Aorta (tissue), 5 donors: ENCODE data around the gene MEF2C. TPM values are rescaled to one million over a fixed set of nuclear protein-coding genes. Genes with fewer than 3 reads are reported as not detected.

Experiments
- ATAC-seq: fragments of 200-7000 bp; cut with Tn5 transposase; one replicate; pipeline ENCODE4 v1.9.1; 2022; ENCODE audit warnings: moderate library complexity; ENCODE audit not compliant: low FRiP score
- DNase-seq, 2 donors: peaks; one replicate each; pipeline ENCODE4 v3.0.0-alpha.2; 2020
- H3K27ac ChIP-seq, 2 donors: one replicate each; pipeline ENCODE4 v1.5.1; 2013; ENCODE audit warnings: low read length in 2 of 2, mild to moderate bottlenecking in 2 of 2, moderate library complexity in 2 of 2, control low read depth in 1 of 2, inconsistent platforms in 1 of 2, low read depth in 1 of 2
- H3K27me3 ChIP-seq, 2 donors: one replicate each; pipeline ENCODE4 v1.6.1; 2013; ENCODE audit warnings: control low read depth in 1 of 2, low read length in 1 of 2, mild to moderate bottlenecking in 1 of 2, moderate library complexity in 1 of 2; ENCODE audit not compliant: insufficient read depth in 2 of 2, control insufficient read depth in 1 of 2
- H3K36me3 ChIP-seq, 2 donors: one replicate each; pipeline ENCODE4 v1.6.1; 2013; ENCODE audit warnings: control low read depth in 1 of 2, low read length in 1 of 2, mild to moderate bottlenecking in 1 of 2; ENCODE audit not compliant: insufficient read depth in 2 of 2, control insufficient read depth in 1 of 2
- H3K4me1 ChIP-seq, 2 donors: one replicate each; pipeline ENCODE4 v1.6.1; 2013; ENCODE audit warnings: low read length in 2 of 2, control low read depth in 1 of 2, mild to moderate bottlenecking in 1 of 2, moderate library complexity in 1 of 2; ENCODE audit not compliant: insufficient read depth in 2 of 2, control insufficient read depth in 1 of 2
- H3K4me3 ChIP-seq, 2 donors: one replicate each; pipeline ENCODE4 v1.5.1; 2013; ENCODE audit warnings: low read length in 2 of 2, control low read depth in 1 of 2, mild to moderate bottlenecking in 1 of 2
- H3K9me3 ChIP-seq: one replicate; pipeline ENCODE4 v1.6.1; 2013; ENCODE audit warnings: mild to moderate bottlenecking, low read length; ENCODE audit not compliant: control insufficient read depth
- WGBS, 2 donors: extraction: QIAGEN DNeasy Blood & Tissue Kit; methylation state at CpG; one replicate each; pipeline ENCODE4 v1.1.7; 2013; 5-methylcytosine and 5-hydroxymethylcytosine counted together
- intact Hi-C, 2 donors: fragments of 100-400 bp; cut with DNase I; formaldehyde crosslinking; loops; one replicate each; pipeline versions ENCODE4 v1.14.2 to v1.15.0; 2022
- polyA plus RNA-seq, 2 donors: library from polyadenylated mRNA; stranded (reverse); fragments of 200-250 nt; gene quantifications; one replicate each; pipeline ENCODE4 v1.2.3, GENCODE V29; 2013
- total RNA-seq, 2 donors: library from RNA; stranded (reverse); fragmentation: NEBNext Ultra II Directional; extraction: Animal tissue kit (Norgen Biotek cat#: 25700); gene quantifications; one replicate each; pipeline ENCODE4 v1.2.1, GENCODE V29; 2021
- donor health status: healthy with polysubstance abuse.
- donor health status: Bipolar disorder and iron deficiency.
- donor health status: DM: no; HTN: no; CAD: no.
- donor health status: DM: no; HTN: no; CAD: no.
- donor health status: DM: yes; HTN: yes; CAD: no.

MEF2C gene
- total and polyA plus RNA-seq, 4 donors: 22.0 to 186 (median 80.3) TPM

GRCh38 chr5:88842784-88843183 is 40.2 kb downstream of the MEF2C start:
- no peaks in the 10 kb centered on the region for H3K36me3 ChIP-seq
- peaks cover 0 to 3% of the 10 kb centered on the region in 2 donors for H3K4me1 ChIP-seq
- H3K9me3 ChIP-seq: no peaks in the 10 kb centered on the region
- intact Hi-C loops: no loop called here
- no peak overlapping the region for H3K27ac ChIP-seq
- no peak for DNase-seq
- 48 to 57% methylated on average over 4 of the region's 4 CpGs for WGBS, 2 donors
- no peak overlapping the region for H3K4me3 ChIP-seq
- no peaks in the 10 kb centered on the region for H3K27me3 ChIP-seq
- ATAC-seq: peak; percentile 48

DNA sequence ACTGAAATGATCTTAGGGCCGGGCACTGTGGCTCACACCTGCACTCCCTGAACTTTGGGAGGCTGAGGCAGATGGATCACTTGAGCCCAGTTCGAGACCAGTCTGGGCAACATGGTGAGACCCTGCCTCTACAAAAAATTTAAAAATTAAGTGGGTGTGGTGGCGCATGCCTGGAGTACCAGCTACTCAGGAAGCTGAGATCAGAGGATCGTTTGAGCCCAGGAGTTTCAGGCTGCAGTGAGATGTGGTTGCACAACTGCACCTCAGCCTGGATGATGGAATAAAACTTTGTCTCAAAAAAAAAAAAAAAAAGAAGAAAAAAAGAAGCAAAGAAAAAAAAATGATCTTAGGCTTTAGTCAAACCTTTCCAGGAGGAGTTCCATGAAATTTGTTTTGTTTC is 41.8 kb downstream of the MEF2C start:
- 66 to 68% methylated on average over 4 of the region's 4 CpGs for WGBS, 2 donors
- peak overlapping the region in 1 of 2 donors; percentile 67 for H3K27ac ChIP-seq

GRCh38 chr5:88840495-88840894 is 42.5 kb downstream of the MEF2C start:
- Histone ChIP-seq H3K36me3 (no peaks in the 10 kb centered on the region), H3K4me1 (peaks cover 3% of the 10 kb centered on the region in 2 donors), H3K27me3 (no peaks in the 10 kb centered on the region), H3K27ac (no peak overlapping the region), H3K9me3 (no peaks in the 10 kb centered on the region), H3K4me3 (no peak overlapping the region)
- intact Hi-C loops: no loop called here
- DNase-seq (no peak), ATAC-seq (no peak)

More for the DNA sequence above, 41.8 kb downstream of the MEF2C start:
- Histone ChIP-seq H3K4me3 (no peak overlapping the region), H3K4me1 (peaks cover 3% of the 10 kb centered on the region in 2 donors), H3K9me3 (no peaks in the 10 kb centered on the region), H3K27me3 (no peaks in the 10 kb centered on the region), H3K36me3 (no peaks in the 10 kb centered on the region)
- no peak for ATAC-seq
- DNase-seq: peak in 1 of 2 donors; percentile 44
- intact Hi-C loops: no loop called here

DNA sequence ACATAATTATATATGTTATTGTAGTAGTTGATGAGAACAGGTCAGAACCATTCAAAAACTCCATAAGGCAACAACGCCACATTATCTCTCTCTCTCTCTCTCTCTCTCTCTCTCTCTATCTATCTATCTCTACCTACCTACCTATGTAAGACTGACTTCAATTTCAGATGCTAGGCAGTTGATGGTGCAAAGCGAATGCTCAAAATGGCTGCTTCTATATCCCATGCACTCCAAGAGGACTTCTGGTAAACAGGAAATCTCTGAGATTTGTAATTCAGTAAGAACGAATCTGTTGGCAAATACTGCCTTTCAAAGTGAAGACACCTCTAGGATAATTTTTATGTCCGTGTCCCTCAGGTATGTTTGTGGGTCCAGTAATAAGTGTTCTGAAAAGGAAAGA is 43.7 kb downstream of the MEF2C start:
- Histone ChIP-seq H3K4me1 (peaks cover 3 to 5% of the 10 kb centered on the region in 2 donors), H3K27ac (no peak overlapping the region), H3K9me3 (no peaks in the 10 kb centered on the region), H3K4me3 (no peak overlapping the region), H3K36me3 (no peaks in the 10 kb centered on the region), H3K27me3 (no peaks in the 10 kb centered on the region)
- intact Hi-C loops: loop anchor here in 1 of 2 donors (5.0 kb wide), 1 partner anchor 43 kb away; the partner anchor contains the start of gene MEF2C
- ATAC-seq (no peak), DNase-seq (no peak)
- WGBS, 2 donors: 83 to 88% methylated on average over 4 of the region's 4 CpGs

- Histone ChIP-seq H3K4me1 (peaks cover 3 to 9% of the 10 kb centered on the region in 2 donors), H3K27ac (no peak overlapping the region)
- intact Hi-C loops: loop anchor here in 1 of 2 donors (5.0 kb wide), 1 partner anchor 44 kb away; the partner anchor contains the start of gene MEF2C
These were observed 44.5 kb downstream of the MEF2C start for GRCh38 chr5:88838500-88838899.

DNA sequence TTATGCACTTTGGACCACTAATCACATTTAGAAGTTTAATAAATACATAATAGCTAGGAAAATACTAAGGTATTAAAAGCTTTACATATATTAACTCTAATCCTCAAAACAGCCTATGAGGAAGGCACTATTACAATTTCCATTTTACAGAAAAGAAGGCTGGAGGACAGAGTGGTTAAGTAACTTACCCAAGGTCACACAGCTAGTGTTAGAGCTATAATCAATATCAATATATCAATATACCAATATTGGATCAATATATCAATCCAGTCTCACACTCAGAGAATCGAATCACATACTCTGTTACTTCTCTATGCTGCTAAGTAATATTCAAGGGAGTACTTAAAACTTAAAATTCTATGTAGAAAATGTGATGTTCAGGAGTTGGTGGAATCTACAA is 45.2 kb downstream of the MEF2C start:
- no peak overlapping the region for H3K27ac ChIP-seq
- no peaks in the 10 kb centered on the region for H3K36me3 ChIP-seq
- WGBS, 2 donors: 85 to 94% methylated on average over 1 of the region's 1 CpG
- DNase-seq: no peak
- no peak overlapping the region for H3K4me3 ChIP-seq
- intact Hi-C loops: loop anchor here in 1 of 2 donors (5.0 kb wide), 1 partner anchor 44 kb away; the partner anchor contains the start of gene MEF2C
- no peaks in the 10 kb centered on the region for H3K27me3 ChIP-seq
- ATAC-seq: no peak
- peaks cover 3 to 9% of the 10 kb centered on the region in 2 donors for H3K4me1 ChIP-seq
- H3K9me3 ChIP-seq: no peaks in the 10 kb centered on the region

More at GRCh38 chr5:88838500-88838899, 44.5 kb downstream of the MEF2C start:
- DNase-seq: no peak
- no peaks in the 10 kb centered on the region for H3K27me3 ChIP-seq
- H3K4me3 ChIP-seq: no peak overlapping the region
- H3K36me3 ChIP-seq: no peaks in the 10 kb centered on the region
- no peaks in the 10 kb centered on the region for H3K9me3 ChIP-seq
- ATAC-seq: no peak
- WGBS, 2 donors: 27 to 33% methylated on average over 1 of the region's 1 CpG

GRCh38 chr5:88837222-88837621 is 45.8 kb downstream of the MEF2C start:
- Histone ChIP-seq H3K4me3 (no peak overlapping the region), H3K4me1 (peaks cover 3 to 9% of the 10 kb centered on the region in 2 donors), H3K27me3 (no peaks in the 10 kb centered on the region), H3K27ac (peak overlapping the region in 1 of 2 donors; percentile 51), H3K9me3 (no peaks in the 10 kb centered on the region), H3K36me3 (no peaks in the 10 kb centered on the region)
- no peak for DNase-seq
- intact Hi-C loops: loop anchor here in 1 of 2 donors (5.0 kb wide), 1 partner anchor 45 kb away; the partner anchor contains the start of gene MEF2C
- no peak for ATAC-seq
- WGBS, 2 donors: 93 to 96% methylated on average over 4 of the region's 4 CpGs

DNA sequence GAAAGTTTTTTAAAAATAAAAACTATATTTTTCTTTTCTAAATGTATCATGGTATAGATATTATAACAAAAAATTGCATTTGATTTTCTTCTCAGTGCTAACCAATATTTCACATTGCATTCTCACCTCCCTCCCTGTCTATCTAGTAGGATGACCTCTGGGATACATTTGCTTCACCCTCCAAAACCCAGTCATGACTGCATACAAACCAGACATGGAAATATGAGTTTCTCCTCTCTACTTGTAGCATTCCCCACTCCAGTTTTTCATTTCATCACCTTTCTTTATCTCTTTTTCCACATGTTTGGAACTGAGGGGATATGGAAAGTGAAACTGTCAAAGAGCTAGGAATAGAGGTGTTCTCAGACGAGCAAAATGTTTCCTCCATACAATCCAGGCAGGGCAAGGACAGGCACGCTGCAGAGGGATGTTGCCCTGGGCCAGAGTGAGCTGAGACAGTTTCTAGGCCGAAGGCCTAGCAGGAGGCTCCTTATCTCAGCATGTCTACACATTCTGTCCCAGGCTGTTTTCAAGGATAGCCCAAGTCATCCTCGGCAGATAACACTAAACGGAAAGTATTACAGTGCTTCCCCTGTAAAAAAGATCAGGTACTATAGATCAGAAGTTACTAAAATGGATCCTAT is 46.7 kb downstream of the MEF2C start:
- Histone ChIP-seq H3K4me3 (peak overlapping the region; percentile 6 to 59), H3K27ac (peak overlapping the region; percentile 78 to 95), H3K9me3 (no peaks in the 10 kb centered on the region), H3K36me3 (no peaks in the 10 kb centered on the region), H3K4me1 (peaks cover 5 to 9% of the 10 kb centered on the region in 2 donors), H3K27me3 (no peaks in the 10 kb centered on the region)
- DNase-seq (peak in 1 of 2 donors; percentile 48), ATAC-seq (peak; percentile 65)
- intact Hi-C loops: loop anchor here in 1 of 2 donors (5.0 kb wide), 1 partner anchor 46 kb away; the partner anchor contains the start of gene MEF2C
- 1 to 4% methylated on average over 5 of the region's 5 CpGs for WGBS, 2 donors

- WGBS, 2 donors: 71 to 79% methylated on average over 4 of the region's 4 CpGs
- H3K4me3 ChIP-seq: no peak overlapping the region
- DNase-seq: no peak
- H3K4me1 ChIP-seq: peaks cover 9% of the 10 kb centered on the region in 2 donors
- no peaks in the 10 kb centered on the region for H3K9me3 ChIP-seq
- H3K27ac ChIP-seq: peak overlapping the region; percentile 71 to 93
- ATAC-seq: no peak
- H3K36me3 ChIP-seq: no peaks in the 10 kb centered on the region
- no peaks in the 10 kb centered on the region for H3K27me3 ChIP-seq
- intact Hi-C loops: loop anchor here in 1 of 2 donors (5.0 kb wide), 1 partner anchor 102 kb away; no protein-coding TSS in a partner anchor
These were observed 48.5 kb downstream of the MEF2C start for GRCh38 chr5:88834499-88834898.
